Left lung (tissue), 14 donors: ENCODE measurements around the gene MSMO1. TPM values are rescaled to one million over a fixed set of nuclear protein-coding genes. Genes with fewer than 3 reads are reported as not detected.
A peak's percentile ranks its signal among the peaks of the same experiment; 100 is the strongest.
"Not testable (repeated sequence)": the region's sequence is repeated elsewhere in the genome, so short reads cannot be mapped to it uniquely, and the experiment has no call there.

Experiments
- ATAC-seq: fragments of 200-7000 bp; cut with Tn5 transposase; one replicate; pipeline ENCODE4 v1.9.1; 2020; ENCODE audit warnings: moderate library complexity
- DNase-seq, 4 donors: peaks; one replicate each; pipeline ENCODE4 v3.0.0-alpha.2; 2013 to 2020
- H3K27ac ChIP-seq, 2 donors: fragments of 200-600 bp; sonication (generic) in 1 of 2; one replicate each; pipeline versions ENCODE4 v1.5.0 to v1.8.0; 2020 to 2021
- H3K27me3 ChIP-seq, 2 donors: fragments of 200-600 bp; sonication (generic) in 1 of 2; one replicate each; pipeline versions ENCODE4 v1.5.0 to v1.8.0; 2020 to 2021
- H3K36me3 ChIP-seq, 2 donors: fragments of 200-600 bp; sonication (generic) in 1 of 2; one replicate each; pipeline versions ENCODE4 v1.5.0 to v1.8.0; 2020 to 2021
- H3K4me1 ChIP-seq, 2 donors: fragments of 200-600 bp; one replicate each; pipeline ENCODE4 v1.8.0; 2021
- H3K4me3 ChIP-seq, 2 donors: fragments of 200-600 bp; sonication (generic) in 1 of 2; one replicate each; pipeline versions ENCODE4 v1.5.0 to v1.8.0; 2020 to 2021; ENCODE audit warnings: mild to moderate bottlenecking in 1 of 2
- H3K9me3 ChIP-seq, 2 donors: fragments of 200-600 bp; sonication (generic) in 1 of 2; one replicate each; pipeline versions ENCODE4 v1.5.0 to v1.8.0; 2020 to 2021
- CTCF ChIP-seq, 2 donors: fragments of 200-600 bp; sonication (generic) in 1 of 2; IDR thresholded peaks; one replicate each; pipeline versions ENCODE4 v1.5.0 to v1.8.0; 2021; ENCODE audit warnings: antibody characterized with exemption in 2 of 2
- intact Hi-C, 2 donors: fragments of 100-400 bp; cut with DNase I; formaldehyde crosslinking; loops; one replicate each; pipeline versions ENCODE4 v1.11.2 to v1.14.2; 2022
- long read RNA-seq, 12 donors: library from polyadenylated mRNA in 2 of 12; unstranded in 2 of 12; transcript quantifications; one replicate each; pipeline ENCODE4 v2.0.0 and lab custom pipeline, GENCODE V29; 2019 to 2026
- polyA plus RNA-seq, 6 donors: library from polyadenylated mRNA; unstranded; fragments of 120-200 nt; gene quantifications; one replicate each; pipeline ENCODE4 v1.2.1, GENCODE V29; 2013; ENCODE audit not compliant: insufficient read length in 6 of 6
- total RNA-seq, 2 donors: library from RNA; stranded (reverse); fragmentation: NEBNext Ultra II Directional; extraction: Animal tissue kit (Norgen Biotek cat#: 25700); gene quantifications; one replicate each; pipeline ENCODE4 v1.2.1, GENCODE V29; 2021
- donor health status: DM: no; HTN: yes; CAD: no.
- donor health status: DM: no; HTN: no; CAD: no.

MSMO1 gene
- total RNA-seq (100 to 1,000 TPM; 119 to 270 TPM), polyA plus RNA-seq (10 to 100 TPM; 26.0 to 42.0 (median 31.9) TPM)
- long read RNA-seq, donor 1, transcript MSMO1-201 (6 exons, 2,269 nt) = major isoform, 9 of 9 reads
- long read RNA-seq, donor 1, partial matches to known transcripts = 0 of 9 reads
- long read RNA-seq, donor 1, other reads (novel, unspliced or antisense) = 0 of 9 reads
- long read RNA-seq, donor 2, transcript MSMO1-201 (6 exons, 2,269 nt) = major isoform, 17 of 19 reads
- long read RNA-seq, donor 2, partial matches to known transcripts = 0 of 19 reads
- long read RNA-seq, donor 2, other reads (novel, unspliced or antisense) = 0 of 19 reads
- long read RNA-seq, donor 3, transcript MSMO1-201 (6 exons, 2,269 nt) = major isoform, 14 of 15 reads
- long read RNA-seq, donor 3, partial matches to known transcripts = 0 of 15 reads
- long read RNA-seq, donor 3, other reads (novel, unspliced or antisense) = 0 of 15 reads
- long read RNA-seq, donor 4, transcript MSMO1-201 (6 exons, 2,269 nt) = major isoform, 26 of 40 reads
- long read RNA-seq, donor 4, partial matches to known transcripts = 5 of 40 reads
- long read RNA-seq, donor 4, other reads (novel, unspliced or antisense) = 6 of 40 reads
- long read RNA-seq, donor 5, transcript MSMO1-201 (6 exons, 2,269 nt) = major isoform, 11 of 15 reads
- long read RNA-seq, donor 5, partial matches to known transcripts = 0 of 15 reads
- long read RNA-seq, donor 5, other reads (novel, unspliced or antisense) = 0 of 15 reads
- long read RNA-seq, donor 6, transcript MSMO1-201 (6 exons, 2,269 nt) = major isoform, 13 of 17 reads
- long read RNA-seq, donor 6, partial matches to known transcripts = 0 of 17 reads
- long read RNA-seq, donor 6, other reads (novel, unspliced or antisense) = 0 of 17 reads
- long read RNA-seq, donor 7, transcript MSMO1-201 (6 exons, 2,269 nt) = major isoform, 11 of 11 reads
- long read RNA-seq, donor 7, partial matches to known transcripts = 0 of 11 reads
- long read RNA-seq, donor 7, other reads (novel, unspliced or antisense) = 0 of 11 reads
- long read RNA-seq, donor 8, transcript MSMO1-201 (6 exons, 2,269 nt) = major isoform, 10 of 10 reads
- long read RNA-seq, donor 8, partial matches to known transcripts = 0 of 10 reads
- long read RNA-seq, donor 8, other reads (novel, unspliced or antisense) = 0 of 10 reads
- long read RNA-seq, donor 9, partial matches to known transcripts = 0 of 1 reads
- long read RNA-seq, donor 9, other reads (novel, unspliced or antisense) = 0 of 1 reads
- long read RNA-seq, donor 10, transcript MSMO1-201 (6 exons, 2,269 nt) = major isoform, 13 of 21 reads
- long read RNA-seq, donor 10, partial matches to known transcripts = 2 of 21 reads
- long read RNA-seq, donor 10, other reads (novel, unspliced or antisense) = 2 of 21 reads
- long read RNA-seq, donor 11, transcript MSMO1-201 (6 exons, 2,269 nt) = major isoform, 78 of 422 reads
- long read RNA-seq, donor 11, transcript MSMO1-202 (5 exons, 1,789 nt) = minor isoform, 11 of 422 reads
- long read RNA-seq, donor 11, partial matches to known transcripts = 332 of 422 reads
- long read RNA-seq, donor 11, other reads (novel, unspliced or antisense) = 0 of 422 reads
- long read RNA-seq, donor 12, transcript MSMO1-201 (6 exons, 2,269 nt) = major isoform, 9 of 10 reads
- long read RNA-seq, donor 12, partial matches to known transcripts = 0 of 10 reads
- long read RNA-seq, donor 12, other reads (novel, unspliced or antisense) = 0 of 10 reads

GRCh38 chr4:165327211-165328100, at the start of gene MSMO1:
TSS of gene MSMO1 (plus strand) at chr4:165327669. CDS start at chr4:165333371, 5,702 bp downstream.
- Histone ChIP-seq H3K27me3 (no peaks in the 10 kb centered on the region), H3K27ac (peak within 1 kb of the TSS; percentile 87 to 88), H3K36me3 (peaks cover 0 to 17% of the 10 kb centered on the region in 2 donors), H3K9me3 (no peaks in the 10 kb centered on the region), H3K4me3 (peak within 1 kb of the TSS; percentile 82 to 85), H3K4me1 (peaks cover 0 to 43% of the 10 kb centered on the region in 2 donors)
- no peak for TF ChIP-seq CTCF (IDR thresholded peaks at IDR 0.05)
- ATAC-seq (peak; percentile 95), DNase-seq (peak; percentile 98 to 100 (median 100))
- intact Hi-C loops = no loop called here

GRCh38 chr4:165279531-165279930, 47.9 kb upstream of the MSMO1 start:
- ATAC-seq, H3K4me1 ChIP-seq, intact Hi-C loops, H3K9me3 ChIP-seq, H3K27me3 ChIP-seq, H3K4me3 ChIP-seq, H3K27ac ChIP-seq: not testable (repeated sequence)
- DNase-seq = peak in 1 of 4 donors; percentile 71
- H3K36me3 ChIP-seq = peaks cover 0 to 39% of the 10 kb centered on the region in 2 donors

- H3K27ac ChIP-seq, H3K9me3 ChIP-seq, intact Hi-C loops, H3K4me3 ChIP-seq, DNase-seq, H3K27me3 ChIP-seq, ATAC-seq: not testable (repeated sequence)
- H3K4me1 ChIP-seq = peaks cover 0 to 32% of the 10 kb centered on the region in 2 donors
- peaks cover 0 to 14% of the 10 kb centered on the region in 2 donors for H3K36me3 ChIP-seq
Observed at GRCh38 chr4:165284697-165285096, 42.8 kb upstream of the MSMO1 start.

GRCh38 chr4:165286619-165287340, 40.7 kb upstream of the MSMO1 start:
- DNase-seq, H3K27me3 ChIP-seq, ATAC-seq, H3K4me3 ChIP-seq, H3K9me3 ChIP-seq, intact Hi-C loops: not testable (repeated sequence)
- peak overlapping the region in 1 of 2 donors; percentile 10 for H3K27ac ChIP-seq
- peaks cover 0 to 35% of the 10 kb centered on the region in 2 donors for H3K4me1 ChIP-seq
- peaks cover 0 to 14% of the 10 kb centered on the region in 2 donors for H3K36me3 ChIP-seq

GRCh38 chr4:165288226-165288625, 39.2 kb upstream of the MSMO1 start:
- no peak for DNase-seq
- H3K4me3 ChIP-seq = no peak overlapping the region
- intact Hi-C loops = no loop called here

More at GRCh38 chr4:165288226-165288625, 39.2 kb upstream of the MSMO1 start:
- H3K9me3 ChIP-seq = no peaks in the 10 kb centered on the region
- no peak for ATAC-seq
- H3K27me3 ChIP-seq = no peaks in the 10 kb centered on the region
- no peak overlapping the region for H3K27ac ChIP-seq
- H3K36me3 ChIP-seq = peaks cover 0 to 12% of the 10 kb centered on the region in 2 donors
- no peak for TF ChIP-seq CTCF (IDR thresholded peaks at IDR 0.05)
- H3K4me1 ChIP-seq = peaks cover 0 to 35% of the 10 kb centered on the region in 2 donors
